HG03108 (cell line): ENCODE measurements around the gene C20orf204.

Experiments
- ATAC-seq: cut with Tn5 transposase; IDR thresholded peaks from one replicate; pipeline ENCODE4 v1.9.1; 2021; ENCODE audit warnings: moderate library complexity; ENCODE audit not compliant: unreplicated experiment

Gene C20orf204

GRCh38 chr20:64025826-64026412 is 10.1 kb upstream of the C20orf204 start:
- ATAC-seq, result no peak

GRCh38 chr20:64027981-64028685 is 7.8 kb upstream of the C20orf204 start:
- ATAC-seq, result no peak

GRCh38 chr20:64029293-64030117 is 6.5 kb upstream of the C20orf204 start:
- no peak for ATAC-seq

- ATAC-seq, result no peak
Measured at GRCh38 chr20:64030371-64031134, 5.4 kb upstream of the C20orf204 start.

- no peak for ATAC-seq
Measured at GRCh38 chr20:64031822-64032314, 4.1 kb upstream of the C20orf204 start.

- ATAC-seq, result no peak
Measured at GRCh38 chr20:64032706-64033624, 3.0 kb upstream of the C20orf204 start.

- no peak for ATAC-seq
Measured at GRCh38 chr20:64033981-64034493, 1.9 kb upstream of the C20orf204 start.

- ATAC-seq, result no peak
Measured at GRCh38 chr20:64035066-64035932, 683 bp upstream of the C20orf204 start.

GRCh38 chr20:64036346-64037198 is 590 bp downstream of the C20orf204 start:
- ATAC-seq, result no peak

- no peak for ATAC-seq
Measured at GRCh38 chr20:64037199-64037497, 1.2 kb downstream of the C20orf204 start.

GRCh38 chr20:64037498-64038213 is 1.7 kb downstream of the C20orf204 start:
- no peak for ATAC-seq

GRCh38 chr20:64038224-64038564 is 2.2 kb downstream of the C20orf204 start:
- peak; percentile 14 for ATAC-seq

GRCh38 chr20:64038565-64039292 is 2.7 kb downstream of the C20orf204 start:
- ATAC-seq, result peak; percentile 54

- ATAC-seq, result no peak
Measured at GRCh38 chr20:64039293-64040160, 3.5 kb downstream of the C20orf204 start.

- no peak for ATAC-seq
Measured at GRCh38 chr20:64040231-64041039, 4.5 kb downstream of the C20orf204 start.
